ENCODE data around the gene PSG4. TPM values are rescaled to one million over a fixed set of nuclear protein-coding genes. Genes with fewer than 3 reads are reported as not detected.
"Not testable (repeated sequence)": the region's sequence is repeated elsewhere in the genome, so short reads cannot be mapped to it uniquely, and the experiment has no call there.

PSG4 gene
- not detected in 2 replicates for total RNA-seq (2021; fragmentation: NEBNext Ultra II Directional; extraction: Animal tissue kit (Norgen Biotek cat#: 25700))
- not detected in 2 replicates for polyA plus RNA-seq (2011; rRNA removed)
- polyA plus RNA-seq (2011; cell fraction: cytosol; rRNA removed) = not detected
- not detected for polyA plus RNA-seq (2011; cell fraction: nucleus; rRNA removed)
- polyA plus RNA-seq (2012, experiment 1 of 2) = not detected in 4 replicates
- not detected for polyA plus RNA-seq (2012, experiment 2 of 2)
- polyA plus RNA-seq (2013, experiment 1 of 2) = not detected
- not detected for polyA plus RNA-seq (2013, experiment 2 of 2)
- polyA minus RNA-seq (2011; rRNA and poly(A)+ RNA removed) = not detected in 2 replicates
- polyA minus RNA-seq (2011; cell fraction: cytosol; rRNA and poly(A)+ RNA removed) = not detected
- polyA minus RNA-seq (2011; cell fraction: nucleus; rRNA and poly(A)+ RNA removed) = not detected
- long read RNA-seq, experiment 1 = 0 reads
- long read RNA-seq, experiment 2 = 0 reads

- H2BK120ac ChIP-seq (replicated peaks; ENCODE audit: low read depth, low read length); H4K5ac ChIP-seq (ENCODE audit: insufficient read length, low read depth, low read length); POLR2A ChIA-PET (ENCODE audit: partially characterized antibody); H3K14ac ChIP-seq (ENCODE audit: insufficient read length); H4K8ac ChIP-seq (ENCODE audit: extremely low read depth, insufficient read depth, low read length); DNase-seq (ENCODE audit: low read depth in 1 of 2, low spot score in 2 of 2); H2BK5ac ChIP-seq (ENCODE audit: low read depth, low read length); H4K91ac ChIP-seq (replicated peaks; ENCODE audit: insufficient read length, low read length); FAIRE-seq; H2AFZ ChIP-seq (ENCODE audit: low read length); H3K9ac ChIP-seq (replicated peaks in 1 of 4; ENCODE audit: extremely low read depth in 1 of 4, low read depth in 3 of 4, low read length in 3 of 4); H3K27ac ChIP-seq (ENCODE audit: low read depth, low read length); H3K79me2 ChIP-seq (ENCODE audit: control insufficient read depth in 1 of 2, insufficient read depth in 2 of 2, low read length in 2 of 2); H3K79me1 ChIP-seq (ENCODE audit: low read depth, low read length); H3K4ac ChIP-seq (replicated peaks; ENCODE audit: insufficient read length, low read depth, low read length); H2BK15ac ChIP-seq (ENCODE audit: low read length); H3K18ac ChIP-seq (ENCODE audit: extremely low read depth, low read length); H3K4me2 ChIP-seq (ENCODE audit: insufficient read depth in 1 of 2, low read depth in 2 of 2, low read length in 2 of 2); H3K23ac ChIP-seq (ENCODE audit: insufficient read length); H3K36me3 ChIP-seq (ENCODE audit: control insufficient read depth in 2 of 4, insufficient read depth in 4 of 4, low read length in 3 of 4); H3K4me1 ChIP-seq (replicated peaks in 1 of 4; ENCODE audit: control insufficient read depth in 3 of 4, insufficient read depth in 4 of 4, low read length in 3 of 4); H3K23me2 ChIP-seq (ENCODE audit: low read depth, low read length); H2BK12ac ChIP-seq (ENCODE audit: low read depth, low read length); H3K56ac ChIP-seq (replicated peaks; ENCODE audit: insufficient read length, low read depth, low read length); H2AK5ac ChIP-seq (ENCODE audit: low read depth, low read length); H3K4me3 ChIP-seq (ENCODE audit: extremely low read depth in 1 of 4, insufficient read depth in 2 of 4, low read depth in 3 of 4, low read length in 4 of 4); H4K20me1 ChIP-seq (replicated peaks in 1 of 2; ENCODE audit: control insufficient read depth in 1 of 2, insufficient read depth in 2 of 2, low read length in 2 of 2); H2BK20ac ChIP-seq (ENCODE audit: low read length); H3K27me3 ChIP-seq (replicated peaks in 1 of 4; ENCODE audit: control insufficient read depth in 3 of 4, extremely low read depth in 1 of 4, insufficient read depth in 3 of 4, low read length in 3 of 4): not testable (repeated sequence)
- WGBS, 2 experiments (ENCODE audit: extremely low coverage in 1 of 2, insufficient coverage in 1 of 2, insufficient read length in 1 of 2, insufficient replicate concordance in 2 of 2, low coverage in 1 of 2, low lambda C conversion rate in 2 of 2, missing lambda C conversion rate in 1 of 2) = 68% methylated on average over 6 of the region's 9 CpGs; no CpG with 5 or more reads in 1 of the 2 experiments
- peaks cover 27 to 66% of the 10 kb centered on the region in 2 experiments; a peak in 3 of 4 replicates for H3K9me3 ChIP-seq (ENCODE audit: insufficient read depth in 2 of 2, low read depth in 1 of 2, low read length in 1 of 2)
- CTCF ChIA-PET (ENCODE audit: partially characterized antibody) = interaction anchor here (1.0 kb wide), 1 partner anchor 272 kb away, joined by 3 read pairs; no protein-coding TSS in a partner anchor
Observed at GRCh38 chr19:43205471-43206105, at the start of gene PSG4. PSG4 (minus strand) TSS chr19:43205638; CDS start chr19:43205536, 102 bp downstream.
